Motor neuron (in vitro differentiated cells): ENCODE results near the gene CORO2A. TPM values are rescaled to one million over a fixed set of nuclear protein-coding genes. Genes with fewer than 3 reads are reported as not detected.
A peak's percentile ranks its signal among the peaks of the same experiment; 100 is the strongest.

Source experiments
- ATAC-seq, 8 experiments: fragments of 200-7000 bp; cut with Tn5 transposase; replicated peaks in 6 of 8; 2 replicates each; pipeline ENCODE4 v1.8.0; 2021; ENCODE audit warnings: mild to moderate bottlenecking in 8 of 8, moderate library complexity in 8 of 8
- H3K27ac ChIP-seq, 2 donors: fragments of 250-450 bp; sonication (Bioruptor Pico); 2 replicates each; pipeline ENCODE4 v1.9.0; 2021; ENCODE audit warnings: antibody characterized with exemption in 2 of 2, mild to moderate bottlenecking in 2 of 2, moderate library complexity in 1 of 2
- H3K4me1 ChIP-seq, 2 donors: fragments of 250-450 bp; sonication (Bioruptor Pico); replicated peaks in 1 of 2; 2 replicates each; pipeline ENCODE4 v1.6.1; 2021; ENCODE audit warnings: antibody characterized with exemption in 2 of 2, mild to moderate bottlenecking in 2 of 2, moderate library complexity in 1 of 2
- H3K4me3 ChIP-seq, 5 donors: fragments of 250-450 bp; sonication (Bioruptor Pico); 2 replicates each; pipeline ENCODE4 v1.9.0; 2021; ENCODE audit warnings: antibody characterized with exemption in 5 of 5, mild to moderate bottlenecking in 5 of 5, moderate library complexity in 4 of 5
- WGBS, 10 experiments: fragments of 450-650 bp; shearing (Covaris generic); methylation state at CpG; one replicate each; pipeline ENCODE4 v1.0.0; 2022; 5-methylcytosine and 5-hydroxymethylcytosine counted together
- in situ Hi-C, 9 experiments: fragments of 400-800 bp; cut with MboI; loops; one replicate each; pipeline ENCODE4 v1.15.0; 2021; ENCODE audit warnings: low sequenced_read_pairs in 9 of 9, low pct_unique_long_range_greater_than_20kb in 2 of 9; ENCODE audit not compliant: unreplicated experiment in 9 of 9
- total RNA-seq, 8 experiments: library from RNA; unstranded; fragments of 300-600 nt; gene quantifications; 2 replicates each; pipeline versions ENCODE4 v1.2.3 to v1.2.4, GENCODE V29; 2022

Gene CORO2A
- total RNA-seq, 8 experiments from 2014 or later: 0.87 to 3.4 (median 2.0) TPM

GRCh38 chr9:98074115-98074990 is 118.1 kb downstream of the CORO2A start:
- H3K4me1 ChIP-seq: peaks cover 2 to 7% of the 10 kb centered on the region in 2 donors
- in situ Hi-C loops: loop anchor here in 2 of 9 experiments (10.0 to 25.0 kb wide), 2 partner anchors 188 to 190 kb away; partner anchors contain the start of gene TBC1D2 (in 1 of the 2)
- ATAC-seq: peak; percentile 42 to 78 (median 56)
- H3K27ac ChIP-seq: no peak overlapping the region
- WGBS, 10 experiments: 0 to 27% (median 14%) methylated on average over 1 to 8 of the region's 13 CpGs; no CpG with 5 or more reads in 2 of the 10 experiments
- no peak overlapping the region for H3K4me3 ChIP-seq

- ATAC-seq: no peak
- in situ Hi-C loops: loop anchor here in 2 of 9 experiments (10.0 to 25.0 kb wide), 2 partner anchors 191 to 193 kb away; partner anchors contain the start of gene TBC1D2 (in 1 of the 2)
- H3K4me3 ChIP-seq: no peak overlapping the region
- no peak overlapping the region for H3K27ac ChIP-seq
- H3K4me1 ChIP-seq: peaks cover 2 to 7% of the 10 kb centered on the region in 2 donors
- WGBS, 10 experiments: 88 to 100% (median 93%) methylated on average over 2 to 7 of the region's 9 CpGs; no CpG with 5 or more reads in 5 of the 10 experiments
Observed at GRCh38 chr9:98071737-98072136, 120.7 kb downstream of the CORO2A start.

Other genes starting within 250 kb of the CORO2A start
- gene ANP32B, start 209.3 kb downstream of the CORO2A start, total RNA-seq: 100 to 1,000 TPM in 2 of 8 experiments, 10 to 100 TPM in 6; 21.1 to 322 (median 44.0) TPM
- gene NANS, start 135.9 kb downstream of the CORO2A start, total RNA-seq: 100 to 1,000 TPM in 2 of 8 experiments, 10 to 100 TPM in 6; 33.8 to 109 (median 65.5) TPM
- 10 to 100 TPM in 2 of 8 experiments, 1 to 10 TPM in 2, under 1 TPM in 4; 0.38 to 20.3 (median 1.3) TPM for gene TRIM14, start 73.4 kb downstream of the CORO2A start, total RNA-seq
- 10 to 100 TPM in 1 of 8 experiments, 1 to 10 TPM in 6, under 1 TPM in 1; 0.79 to 10.6 (median 2.1) TPM for gene TBC1D2, start 63.0 kb upstream of the CORO2A start, total RNA-seq